Liver (tissue), 9 donors: ENCODE data around the gene PIK3R6. TPM values are rescaled to one million over a fixed set of nuclear protein-coding genes. Genes with fewer than 3 reads are reported as not detected.

Experiments used
- DNase-seq: peaks from one replicate; pipeline ENCODE4 v3.0.0-alpha.2; 2017; ENCODE audit warnings: low spot score
- H3K27ac ChIP-seq, 2 donors: one replicate each; pipeline ENCODE4 v1.7.0; 2013; ENCODE audit warnings: inconsistent platforms in 2 of 2, low read length in 2 of 2, control low read depth in 1 of 2, low read depth in 1 of 2, mild to moderate bottlenecking in 1 of 2
- H3K27me3 ChIP-seq, 4 donors: one replicate each; pipeline versions ENCODE4 v1.6.1 to v1.7.0; 2013; ENCODE audit warnings: low read length in 3 of 4, inconsistent platforms in 1 of 4, mild to moderate bottlenecking in 1 of 4, moderate library complexity in 1 of 4; ENCODE audit not compliant: control insufficient read depth in 4 of 4, insufficient read depth in 4 of 4
- H3K36me3 ChIP-seq, 4 donors: one replicate each; pipeline versions ENCODE4 v1.6.1 to v1.7.0; 2013; ENCODE audit warnings: low read length in 3 of 4, mild to moderate bottlenecking in 3 of 4, low read depth in 1 of 4, moderate library complexity in 1 of 4; ENCODE audit not compliant: control insufficient read depth in 4 of 4, insufficient read depth in 3 of 4
- H3K4me1 ChIP-seq, 4 donors: one replicate each; pipeline versions ENCODE4 v1.6.1 to v1.7.0; 2013; ENCODE audit warnings: low read length in 3 of 4, mild to moderate bottlenecking in 3 of 4, moderate library complexity in 1 of 4; ENCODE audit not compliant: control insufficient read depth in 4 of 4, insufficient read depth in 4 of 4
- H3K4me3 ChIP-seq, 3 donors: one replicate each; pipeline versions ENCODE4 v1.6.1 to v1.7.0; 2013; ENCODE audit warnings: low read length in 3 of 3, control low read depth in 1 of 3, low read depth in 1 of 3, mild to moderate bottlenecking in 1 of 3
- H3K9ac ChIP-seq, 2 donors: one replicate each; pipeline ENCODE4 v1.7.0; 2013; ENCODE audit warnings: low read length in 2 of 2, mild to moderate bottlenecking in 2 of 2, moderate library complexity in 2 of 2, control low read depth in 1 of 2, low read depth in 1 of 2
- H3K9me3 ChIP-seq, 4 donors: one replicate each; pipeline versions ENCODE4 v1.6.1 to v1.7.0; 2013; ENCODE audit warnings: low read length in 3 of 4; ENCODE audit not compliant: control insufficient read depth in 4 of 4
- FOXA1 ChIP-seq: IDR thresholded peaks from 2 replicates; pipeline ENCODE4 v1.6.1; 2016; ENCODE audit warnings: antibody characterized with exemption
- FOXA2 ChIP-seq: IDR thresholded peaks from 2 replicates; pipeline ENCODE4 v1.6.1; 2016; ENCODE audit warnings: antibody characterized with exemption
- GABPA ChIP-seq, 2 donors: IDR thresholded peaks in 1 of 2; conservative IDR thresholded peaks in 1 of 2; 2 replicates each; pipeline ENCODE4 v1.6.1; 2016; ENCODE audit warnings: antibody characterized with exemption in 2 of 2, mild to moderate bottlenecking in 1 of 2, moderate library complexity in 1 of 2
- HNF4A ChIP-seq, 2 donors: conservative IDR thresholded peaks; 2 replicates each; pipeline ENCODE4 v1.6.1; 2016; ENCODE audit warnings: antibody characterized with exemption in 2 of 2, mild to moderate bottlenecking in 2 of 2
- HNF4G ChIP-seq: IDR thresholded peaks from 2 replicates; pipeline ENCODE4 v1.6.1; 2016; ENCODE audit warnings: antibody characterized with exemption
- JUND ChIP-seq, 2 donors: IDR thresholded peaks; 2 replicates each; pipeline ENCODE4 v1.6.1; 2016; ENCODE audit warnings: antibody characterized with exemption in 2 of 2
- RAD21 ChIP-seq, 2 donors: IDR thresholded peaks; 2 replicates each; pipeline ENCODE4 v1.6.1; 2016; ENCODE audit warnings: antibody characterized with exemption in 2 of 2, mild to moderate bottlenecking in 2 of 2
- SP1 ChIP-seq: IDR thresholded peaks from 2 replicates; pipeline ENCODE4 v1.6.1; 2018; ENCODE audit warnings: antibody characterized with exemption, mild to moderate bottlenecking
- TAF1 ChIP-seq: conservative IDR thresholded peaks from 2 replicates; pipeline ENCODE4 v1.6.1; 2016; ENCODE audit warnings: antibody characterized with exemption, mild to moderate bottlenecking
- YY1 ChIP-seq: IDR thresholded peaks from 2 replicates; pipeline ENCODE4 v1.6.1; 2016; ENCODE audit warnings: antibody characterized with exemption, mild to moderate bottlenecking
- WGBS: extraction: QIAGEN DNeasy Blood & Tissue Kit; methylation state at CpG from one replicate; pipeline ENCODE4 v1.1.7; 2013; 5-methylcytosine and 5-hydroxymethylcytosine counted together
- polyA plus RNA-seq, 2 donors: library from polyadenylated mRNA; stranded (reverse) in 1 of 2; unstranded in 1 of 2; fragments of 200-250 nt in 1 of 2; fragments of >200 nt in 1 of 2; fragmentation: Nextera tagmentation in 1 of 2; extraction: Ambion mirVana in 1 of 2; gene quantifications; one replicate each; pipeline versions ENCODE4 v1.2.1 to v1.2.3, GENCODE V29; 2013 to 2015
- total RNA-seq, 2 donors: library from RNA; depleted of rRNA; stranded (reverse); fragments of >200 nt; gene quantifications; one replicate each; pipeline ENCODE4 v1.2.3, GENCODE V29; 2014
- TF ChIP-seq, protein P1 (sequence below): fragments of 150-350 bp; IDR thresholded peaks from 2 replicates; pipeline ENCODE4 v1.5.1; 2017; ENCODE audit warnings: improper control_type of control experiment, low read depth, low read length; ENCODE audit not compliant: missing input control
- TF ChIP-seq, protein P2 (sequence below): IDR thresholded peaks from 2 replicates; pipeline ENCODE4 v1.6.1; 2016; ENCODE audit warnings: antibody characterized with exemption
- TF ChIP-seq, protein P3 (sequence below): IDR thresholded peaks from 2 replicates; pipeline ENCODE4 v1.6.1; 2016; ENCODE audit warnings: antibody characterized with exemption, mild to moderate bottlenecking
- donor health status: healthy.
- donor health status: healthy.
- donor health status: healthy.
- donor health status: healthy.
- donor health status: healthy.

The PIK3R6 gene
- total and polyA plus RNA-seq, 4 donors, result 0.15 to 0.37 (median 0.18) TPM

DNA sequence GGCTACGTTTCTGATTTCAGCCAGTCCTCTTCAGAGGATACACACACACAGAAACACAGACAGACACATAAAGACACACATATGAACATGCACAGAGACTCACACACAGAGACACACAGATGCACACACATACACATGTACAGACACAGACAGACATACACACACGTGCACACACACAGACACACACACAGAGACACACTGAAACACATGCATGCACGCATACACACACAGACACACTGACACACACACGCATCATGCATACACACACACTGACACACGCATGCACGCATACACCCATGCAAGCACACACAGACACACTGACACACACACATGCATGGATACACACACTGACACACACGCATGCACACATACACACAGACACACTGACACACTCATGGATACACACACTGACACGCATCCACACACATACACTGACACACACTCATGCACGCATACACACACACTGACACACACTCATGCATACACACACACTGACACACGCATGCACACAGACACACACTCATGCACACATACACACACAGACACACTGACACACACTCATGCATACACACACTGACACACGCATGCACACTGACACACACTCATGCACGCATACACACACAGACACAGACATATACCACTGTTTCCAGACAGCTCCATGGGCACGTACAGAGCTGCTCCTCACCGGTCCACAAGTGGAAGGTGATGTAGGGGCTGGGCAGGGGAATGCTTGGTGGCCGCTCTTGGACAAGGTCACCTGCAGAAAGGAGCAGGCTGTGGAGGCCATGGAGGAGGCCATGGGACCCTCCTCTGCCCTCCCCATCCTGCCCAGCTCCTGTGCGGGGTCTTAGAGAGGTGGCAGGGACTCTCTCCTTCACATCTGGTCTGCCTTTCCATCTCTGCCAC lies 38.2 kb downstream of the PIK3R6 start:
- no peak overlapping the region for H3K9ac ChIP-seq
- peaks cover 0 to 3% (median 1%) of the 10 kb centered on the region in 4 donors for H3K9me3 ChIP-seq
- no peak overlapping the region for H3K4me3 ChIP-seq
- TF ChIP-seq FOXA2 (no peak), TAF1 (no peak)
- DNase-seq, result no peak
- H3K27me3 ChIP-seq, result no peaks in the 10 kb centered on the region
- no peak overlapping the region for H3K27ac ChIP-seq
- H3K4me1 ChIP-seq, result no peaks in the 10 kb centered on the region
- WGBS, result 89% methylated on average over 16 of the region's 16 CpGs
- H3K36me3 ChIP-seq, result no peaks in the 10 kb centered on the region

DNA sequence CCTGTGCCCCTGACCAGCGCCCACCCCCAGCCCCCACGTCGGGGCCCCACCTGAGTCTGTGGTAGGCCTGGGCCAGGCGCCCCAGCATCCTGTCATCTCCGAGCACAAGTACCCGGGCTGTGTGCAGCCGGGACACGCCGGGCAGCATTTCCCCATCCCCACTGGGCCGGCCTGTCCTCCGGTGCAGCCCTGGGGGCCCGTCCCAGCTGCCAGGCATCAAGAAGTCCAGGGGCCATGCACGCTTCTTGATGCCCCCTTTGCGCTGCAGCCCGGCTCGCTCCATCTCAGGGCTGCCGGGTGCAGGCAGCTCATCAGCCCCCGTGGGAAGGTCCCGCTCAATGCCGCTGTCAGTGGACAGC lies 39.0 kb downstream of the PIK3R6 start:
- H3K9me3 ChIP-seq, result peaks cover 0 to 4% (median 1%) of the 10 kb centered on the region in 4 donors
- WGBS, result 89% methylated on average over 20 of the region's 20 CpGs
- TF ChIP-seq HNF4G (no peak), FOXA2 (no peak), YY1 (no peak), FOXA1 (no peak), RAD21 (IDR thresholded peaks at IDR 0.05) (no peak), TAF1 (no peak), SP1 (no peak), JUND (IDR thresholded peaks at IDR 0.05) (no peak), GABPA (IDR thresholded peaks at IDR 0.05 in 1 of 2, conservative IDR thresholded peaks at IDR 0.05 in 1 of 2) (no peak), HNF4A (conservative IDR thresholded peaks at IDR 0.05) (no peak)
- TF ChIP-seq, protein P1, sequence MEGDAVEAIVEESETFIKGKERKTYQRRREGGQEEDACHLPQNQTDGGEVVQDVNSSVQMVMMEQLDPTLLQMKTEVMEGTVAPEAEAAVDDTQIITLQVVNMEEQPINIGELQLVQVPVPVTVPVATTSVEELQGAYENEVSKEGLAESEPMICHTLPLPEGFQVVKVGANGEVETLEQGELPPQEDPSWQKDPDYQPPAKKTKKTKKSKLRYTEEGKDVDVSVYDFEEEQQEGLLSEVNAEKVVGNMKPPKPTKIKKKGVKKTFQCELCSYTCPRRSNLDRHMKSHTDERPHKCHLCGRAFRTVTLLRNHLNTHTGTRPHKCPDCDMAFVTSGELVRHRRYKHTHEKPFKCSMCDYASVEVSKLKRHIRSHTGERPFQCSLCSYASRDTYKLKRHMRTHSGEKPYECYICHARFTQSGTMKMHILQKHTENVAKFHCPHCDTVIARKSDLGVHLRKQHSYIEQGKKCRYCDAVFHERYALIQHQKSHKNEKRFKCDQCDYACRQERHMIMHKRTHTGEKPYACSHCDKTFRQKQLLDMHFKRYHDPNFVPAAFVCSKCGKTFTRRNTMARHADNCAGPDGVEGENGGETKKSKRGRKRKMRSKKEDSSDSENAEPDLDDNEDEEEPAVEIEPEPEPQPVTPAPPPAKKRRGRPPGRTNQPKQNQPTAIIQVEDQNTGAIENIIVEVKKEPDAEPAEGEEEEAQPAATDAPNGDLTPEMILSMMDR, result no peak
- TF ChIP-seq, protein P2, sequence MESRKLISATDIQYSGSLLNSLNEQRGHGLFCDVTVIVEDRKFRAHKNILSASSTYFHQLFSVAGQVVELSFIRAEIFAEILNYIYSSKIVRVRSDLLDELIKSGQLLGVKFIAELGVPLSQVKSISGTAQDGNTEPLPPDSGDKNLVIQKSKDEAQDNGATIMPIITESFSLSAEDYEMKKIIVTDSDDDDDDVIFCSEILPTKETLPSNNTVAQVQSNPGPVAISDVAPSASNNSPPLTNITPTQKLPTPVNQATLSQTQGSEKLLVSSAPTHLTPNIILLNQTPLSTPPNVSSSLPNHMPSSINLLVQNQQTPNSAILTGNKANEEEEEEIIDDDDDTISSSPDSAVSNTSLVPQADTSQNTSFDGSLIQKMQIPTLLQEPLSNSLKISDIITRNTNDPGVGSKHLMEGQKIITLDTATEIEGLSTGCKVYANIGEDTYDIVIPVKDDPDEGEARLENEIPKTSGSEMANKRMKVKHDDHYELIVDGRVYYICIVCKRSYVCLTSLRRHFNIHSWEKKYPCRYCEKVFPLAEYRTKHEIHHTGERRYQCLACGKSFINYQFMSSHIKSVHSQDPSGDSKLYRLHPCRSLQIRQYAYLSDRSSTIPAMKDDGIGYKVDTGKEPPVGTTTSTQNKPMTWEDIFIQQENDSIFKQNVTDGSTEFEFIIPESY, result no peak
- TF ChIP-seq, protein P3, sequence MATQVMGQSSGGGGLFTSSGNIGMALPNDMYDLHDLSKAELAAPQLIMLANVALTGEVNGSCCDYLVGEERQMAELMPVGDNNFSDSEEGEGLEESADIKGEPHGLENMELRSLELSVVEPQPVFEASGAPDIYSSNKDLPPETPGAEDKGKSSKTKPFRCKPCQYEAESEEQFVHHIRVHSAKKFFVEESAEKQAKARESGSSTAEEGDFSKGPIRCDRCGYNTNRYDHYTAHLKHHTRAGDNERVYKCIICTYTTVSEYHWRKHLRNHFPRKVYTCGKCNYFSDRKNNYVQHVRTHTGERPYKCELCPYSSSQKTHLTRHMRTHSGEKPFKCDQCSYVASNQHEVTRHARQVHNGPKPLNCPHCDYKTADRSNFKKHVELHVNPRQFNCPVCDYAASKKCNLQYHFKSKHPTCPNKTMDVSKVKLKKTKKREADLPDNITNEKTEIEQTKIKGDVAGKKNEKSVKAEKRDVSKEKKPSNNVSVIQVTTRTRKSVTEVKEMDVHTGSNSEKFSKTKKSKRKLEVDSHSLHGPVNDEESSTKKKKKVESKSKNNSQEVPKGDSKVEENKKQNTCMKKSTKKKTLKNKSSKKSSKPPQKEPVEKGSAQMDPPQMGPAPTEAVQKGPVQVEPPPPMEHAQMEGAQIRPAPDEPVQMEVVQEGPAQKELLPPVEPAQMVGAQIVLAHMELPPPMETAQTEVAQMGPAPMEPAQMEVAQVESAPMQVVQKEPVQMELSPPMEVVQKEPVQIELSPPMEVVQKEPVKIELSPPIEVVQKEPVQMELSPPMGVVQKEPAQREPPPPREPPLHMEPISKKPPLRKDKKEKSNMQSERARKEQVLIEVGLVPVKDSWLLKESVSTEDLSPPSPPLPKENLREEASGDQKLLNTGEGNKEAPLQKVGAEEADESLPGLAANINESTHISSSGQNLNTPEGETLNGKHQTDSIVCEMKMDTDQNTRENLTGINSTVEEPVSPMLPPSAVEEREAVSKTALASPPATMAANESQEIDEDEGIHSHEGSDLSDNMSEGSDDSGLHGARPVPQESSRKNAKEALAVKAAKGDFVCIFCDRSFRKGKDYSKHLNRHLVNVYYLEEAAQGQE, result no peak
- H3K27ac ChIP-seq, result no peak overlapping the region
- DNase-seq, result no peak
- H3K4me3 ChIP-seq, result no peak overlapping the region
- no peaks in the 10 kb centered on the region for H3K36me3 ChIP-seq
- no peaks in the 10 kb centered on the region for H3K4me1 ChIP-seq
- H3K9ac ChIP-seq, result no peak overlapping the region
- H3K27me3 ChIP-seq, result no peaks in the 10 kb centered on the region
